GM10248 (cell line): ENCODE measurements around the gene NOP53.
"Not testable (repeated sequence)": the region's sequence is repeated elsewhere in the genome, so short reads cannot be mapped to it uniquely, and the experiment has no call there.

Experiments used
- CTCF ChIA-PET: fragments of 300-600 bp; sonication (Branson Sonifier 250); formaldehyde crosslinking; extraction: SDS; loops from one replicate; lab custom pipeline; 2021; ENCODE audit warnings: antibody characterized with exemption; lab: Yijun Ruan, JAX
- POLR2A ChIA-PET: fragments of 350-650 bp; sonication (Branson Sonifier 250); formaldehyde crosslinking; extraction: SDS; loops from one replicate; lab custom pipeline; 2020; ENCODE audit warnings: antibody characterized with exemption; lab: Yijun Ruan, JAX
- DNase-seq: peaks from one replicate; pipeline ENCODE4 v3.0.0; 2012; ENCODE audit errors: extremely low spot score
- TF ChIP-seq, protein P1 (sequence below): IDR thresholded peaks from 2 replicates; pipeline ENCODE4 v1.5.1; 2012; ENCODE audit warnings: mild to moderate bottlenecking, low read depth; ENCODE audit errors: extremely low read depth, missing control alignments, control extremely low read depth

NOP53 gene

DNA sequence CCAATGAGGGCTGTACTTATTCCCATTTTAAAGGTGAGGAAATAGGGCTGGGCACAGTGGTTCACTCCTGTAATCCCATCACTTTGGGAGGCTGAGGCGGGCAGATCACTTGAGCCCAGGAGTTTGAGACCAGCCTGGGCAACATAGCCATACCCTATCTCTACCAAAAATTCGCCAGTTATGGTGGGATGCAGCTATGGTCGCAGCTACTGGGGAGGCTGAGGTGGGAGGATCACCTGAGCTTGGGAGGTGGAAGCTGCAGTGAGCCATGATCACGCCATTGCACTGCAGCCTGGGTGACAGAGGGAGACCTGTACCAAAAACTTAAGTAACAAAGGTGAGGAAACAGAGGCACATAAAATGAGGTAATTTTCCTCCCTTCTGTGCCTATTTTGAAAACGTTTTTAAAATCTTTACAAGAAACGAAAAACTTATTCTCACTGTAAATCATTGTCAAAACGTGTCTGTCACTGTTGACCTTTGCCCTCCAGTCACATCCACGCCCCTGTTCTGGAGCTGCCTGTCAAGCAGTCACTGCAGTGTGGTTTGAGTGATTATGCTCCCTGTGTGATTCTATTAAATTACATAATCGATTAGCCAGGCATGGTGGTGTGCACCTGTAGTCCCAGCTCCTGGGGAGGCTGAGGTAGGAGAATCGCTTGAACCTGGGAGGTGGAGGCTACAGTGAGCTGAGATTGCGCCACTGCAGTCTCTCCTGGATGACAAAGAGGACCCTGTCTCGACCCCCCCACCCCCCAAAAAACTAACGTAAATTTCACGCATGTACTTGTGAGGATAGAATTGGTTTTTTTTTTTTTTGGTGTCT is 12.5 kb downstream of the NOP53 start:
- POLR2A ChIA-PET, result interaction anchor here (0.6 kb wide), 1 partner anchor 514 kb away, joined by 3 read pairs; no protein-coding TSS in a partner anchor
- TF ChIP-seq, protein P1, sequence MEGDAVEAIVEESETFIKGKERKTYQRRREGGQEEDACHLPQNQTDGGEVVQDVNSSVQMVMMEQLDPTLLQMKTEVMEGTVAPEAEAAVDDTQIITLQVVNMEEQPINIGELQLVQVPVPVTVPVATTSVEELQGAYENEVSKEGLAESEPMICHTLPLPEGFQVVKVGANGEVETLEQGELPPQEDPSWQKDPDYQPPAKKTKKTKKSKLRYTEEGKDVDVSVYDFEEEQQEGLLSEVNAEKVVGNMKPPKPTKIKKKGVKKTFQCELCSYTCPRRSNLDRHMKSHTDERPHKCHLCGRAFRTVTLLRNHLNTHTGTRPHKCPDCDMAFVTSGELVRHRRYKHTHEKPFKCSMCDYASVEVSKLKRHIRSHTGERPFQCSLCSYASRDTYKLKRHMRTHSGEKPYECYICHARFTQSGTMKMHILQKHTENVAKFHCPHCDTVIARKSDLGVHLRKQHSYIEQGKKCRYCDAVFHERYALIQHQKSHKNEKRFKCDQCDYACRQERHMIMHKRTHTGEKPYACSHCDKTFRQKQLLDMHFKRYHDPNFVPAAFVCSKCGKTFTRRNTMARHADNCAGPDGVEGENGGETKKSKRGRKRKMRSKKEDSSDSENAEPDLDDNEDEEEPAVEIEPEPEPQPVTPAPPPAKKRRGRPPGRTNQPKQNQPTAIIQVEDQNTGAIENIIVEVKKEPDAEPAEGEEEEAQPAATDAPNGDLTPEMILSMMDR, result no peak
- no peak for DNase-seq
- CTCF ChIA-PET, result interaction anchor here (1.5 to 3.0 kb wide), 4 partner anchors 10 to 111 kb away, joined by 3 to 16 read pairs (median 5); no protein-coding TSS in a partner anchor

- no peak for DNase-seq
- TF ChIP-seq, protein P1, result no peak
- ChIA-PET POLR2A (interaction anchor here (0.6 kb wide), 1 partner anchor 515 kb away, joined by 3 read pairs; no protein-coding TSS in a partner anchor), CTCF (interaction anchor here (1.0 to 3.0 kb wide), 5 partner anchors 9 to 323 kb away, joined by 3 to 16 read pairs (median 3); no protein-coding TSS in a partner anchor)
Measured at GRCh38 chr19:47758443-47758804, 13.1 kb downstream of the NOP53 start.

DNA sequence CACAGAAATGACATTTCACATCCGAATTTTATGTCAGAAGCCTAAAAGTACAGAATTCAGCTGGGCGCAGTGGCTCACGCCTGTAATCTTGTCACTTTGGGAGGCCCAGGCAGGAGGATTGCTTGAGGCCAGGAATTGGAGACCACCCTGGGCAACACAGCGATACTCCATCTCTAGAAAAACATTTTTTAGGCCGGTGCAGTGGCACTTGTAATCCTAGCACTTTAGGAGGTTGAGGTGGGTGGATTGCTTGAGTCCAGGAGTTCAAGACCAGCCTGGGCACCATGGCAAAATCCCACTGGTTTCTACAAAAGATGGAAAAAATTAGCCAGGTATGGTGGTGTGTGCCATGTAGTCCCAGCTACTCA is 15.3 kb downstream of the NOP53 start:
- no peak for DNase-seq
- ChIA-PET CTCF (interaction anchor here (1.4 to 7.4 kb wide), 3 partner anchors 29 to 277 kb away, joined by 3 to 81 read pairs (median 4); partner anchors contain the start of gene KPTN), POLR2A (no interaction called here)
- TF ChIP-seq, protein P1, result no peak

DNA sequence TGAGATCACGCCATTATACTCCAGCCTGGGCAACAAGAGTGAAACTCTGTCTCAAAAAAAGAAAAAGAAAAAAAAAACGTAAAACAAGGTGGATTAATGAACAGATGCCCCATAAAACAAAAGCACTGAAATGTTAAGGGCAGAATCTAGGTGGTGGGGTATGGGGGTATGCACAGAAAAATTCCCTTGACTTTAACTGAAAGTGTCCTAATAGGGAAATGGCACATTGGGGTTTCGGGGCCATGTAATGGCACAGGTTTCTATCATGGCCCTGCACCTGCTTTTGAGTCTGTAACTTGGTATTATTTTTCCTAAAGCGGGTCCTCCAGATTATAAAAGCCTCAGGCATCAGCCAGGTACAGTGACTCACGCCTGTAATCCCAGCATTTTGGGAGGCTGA is 16.2 kb downstream of the NOP53 start:
- ChIA-PET POLR2A (interaction anchor here (0.6 to 0.7 kb wide), 2 partner anchors 23 to 1089 kb away, joined by 3 to 5 read pairs; no protein-coding TSS in a partner anchor), CTCF (interaction anchor here (7.4 kb wide), 1 partner anchor 28 kb away, joined by 81 read pairs; no protein-coding TSS in a partner anchor)
- no peak for DNase-seq
- TF ChIP-seq, protein P1, result no peak

- CTCF ChIA-PET, result interaction anchor here (7.4 kb wide), 1 partner anchor 27 kb away, joined by 81 read pairs; no protein-coding TSS in a partner anchor
- POLR2A ChIA-PET, result interaction anchor here (0.6 kb wide), 1 partner anchor 22 kb away, joined by 5 read pairs; no protein-coding TSS in a partner anchor
- no peak for DNase-seq
- TF ChIP-seq, protein P1, result no peak
Measured at GRCh38 chr19:47762151-47762550, 16.8 kb downstream of the NOP53 start.

DNA sequence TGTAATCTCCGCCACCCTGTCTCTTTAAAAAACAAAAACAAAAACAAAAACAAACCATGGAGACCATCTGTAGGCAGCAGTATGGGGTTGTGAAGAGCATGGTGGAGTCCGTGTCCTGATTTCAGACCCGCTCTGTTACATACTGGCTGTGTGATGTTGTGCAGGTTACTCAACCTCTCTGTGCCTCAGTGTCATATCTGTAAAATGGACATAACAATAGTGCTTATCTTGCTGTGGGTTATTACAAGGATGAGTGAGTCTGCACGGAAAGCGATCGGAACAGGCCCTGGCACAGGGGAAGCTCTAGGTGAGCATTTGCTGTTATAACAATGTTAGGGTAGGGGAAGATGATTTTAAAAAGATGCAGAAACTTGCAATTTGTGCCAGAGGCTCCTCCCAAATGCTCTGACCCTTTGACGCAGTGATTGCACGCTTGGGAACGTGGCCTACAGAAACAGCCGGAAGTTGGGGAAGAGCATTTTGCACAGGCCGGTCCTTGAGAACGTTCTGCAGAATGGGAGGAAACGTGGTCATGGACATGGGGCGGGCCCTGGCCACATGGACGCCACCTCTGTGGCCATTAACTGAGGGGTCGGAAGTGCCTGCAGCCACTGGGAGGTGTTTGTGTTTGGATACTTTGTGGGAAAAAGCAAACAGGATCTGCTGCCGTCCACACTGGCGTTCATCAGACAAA is 17.4 kb downstream of the NOP53 start:
- TF ChIP-seq, protein P1, result no peak
- CTCF ChIA-PET, result interaction anchor here (1.2 to 7.4 kb wide), 2 partner anchors 27 to 50 kb away, joined by 3 to 81 read pairs; no protein-coding TSS in a partner anchor
- DNase-seq, result no peak
- POLR2A ChIA-PET, result no interaction called here

DNA sequence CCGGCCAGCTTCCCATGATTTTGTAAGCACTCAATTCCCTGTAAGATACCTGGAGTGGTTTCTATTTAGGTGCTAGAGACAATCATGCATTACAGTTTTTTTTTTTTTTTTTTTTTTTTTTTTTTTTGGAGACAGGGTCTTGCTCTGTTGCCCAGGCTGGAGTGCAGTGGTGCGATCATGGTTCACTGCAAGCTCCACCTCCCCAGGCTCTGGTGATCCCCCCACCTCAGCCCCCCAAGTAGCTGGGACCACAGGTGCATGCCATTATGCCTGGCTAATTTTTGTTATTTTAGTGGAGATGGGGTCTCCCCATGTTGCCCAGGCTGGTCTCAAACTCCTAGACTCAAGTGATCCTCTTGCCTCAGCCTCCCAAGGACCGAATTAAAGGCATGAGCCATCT is 19.4 kb downstream of the NOP53 start:
- ChIA-PET CTCF (interaction anchor here (1.1 to 7.4 kb wide), 8 partner anchors 9 to 98 kb away, joined by 3 to 81 read pairs (median 11); partner anchors contain the start of gene EHD2), POLR2A (interaction anchor here (1.0 kb wide), 1 partner anchor 17 kb away, joined by 3 read pairs; no protein-coding TSS in a partner anchor)
- not testable (repeated sequence) for DNase-seq
